ENCODE measurements around the gene SLC12A7.
"Not testable (repeated sequence)": the region's sequence is repeated elsewhere in the genome, so short reads cannot be mapped to it uniquely, and the experiment has no call there.

SLC12A7 gene

DNA sequence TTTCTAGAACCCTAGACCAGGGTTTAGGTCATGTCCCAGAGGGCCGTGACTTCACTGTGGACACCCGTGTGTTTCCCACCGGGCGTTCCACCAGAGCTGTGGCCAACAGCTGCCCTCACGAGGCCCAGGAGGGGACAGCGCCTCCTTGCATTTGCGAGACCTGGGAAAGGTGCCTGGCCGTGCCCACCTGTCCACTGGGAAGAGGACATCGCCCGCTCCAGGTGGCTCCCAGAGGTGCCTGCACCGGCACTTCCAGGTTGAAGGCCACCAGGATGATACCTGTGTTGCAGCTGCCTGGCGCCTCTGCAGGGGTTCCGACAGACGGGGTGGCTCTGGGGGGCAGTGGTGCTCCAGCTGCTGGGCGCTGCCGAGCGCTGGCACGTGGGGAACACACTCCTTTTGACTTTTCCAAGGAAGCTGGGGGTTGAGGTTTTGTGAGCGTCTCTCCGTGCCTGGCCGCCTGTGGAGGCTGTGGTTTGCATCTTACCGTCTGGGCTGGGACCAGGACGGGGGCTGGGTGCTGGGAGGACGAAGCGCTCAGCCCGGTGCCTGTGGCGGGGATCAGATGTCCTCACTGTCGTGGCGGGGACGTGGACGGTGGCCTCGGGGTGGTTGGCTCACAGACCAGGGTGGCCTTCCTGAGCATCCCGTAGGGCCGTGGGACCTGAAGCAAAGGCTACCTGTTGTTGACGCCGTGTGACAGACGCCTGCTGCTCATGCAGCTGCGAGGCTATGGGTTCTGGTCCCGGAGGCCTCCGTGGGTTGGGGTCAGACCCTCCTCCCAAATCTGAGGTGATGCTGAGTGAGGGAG is 84.0 kb downstream of the SLC12A7 start:
- no peak for DNase-seq

- no peak for DNase-seq
Observed at GRCh38 chr5:1026700-1027621, 84.9 kb downstream of the SLC12A7 start.

DNA sequence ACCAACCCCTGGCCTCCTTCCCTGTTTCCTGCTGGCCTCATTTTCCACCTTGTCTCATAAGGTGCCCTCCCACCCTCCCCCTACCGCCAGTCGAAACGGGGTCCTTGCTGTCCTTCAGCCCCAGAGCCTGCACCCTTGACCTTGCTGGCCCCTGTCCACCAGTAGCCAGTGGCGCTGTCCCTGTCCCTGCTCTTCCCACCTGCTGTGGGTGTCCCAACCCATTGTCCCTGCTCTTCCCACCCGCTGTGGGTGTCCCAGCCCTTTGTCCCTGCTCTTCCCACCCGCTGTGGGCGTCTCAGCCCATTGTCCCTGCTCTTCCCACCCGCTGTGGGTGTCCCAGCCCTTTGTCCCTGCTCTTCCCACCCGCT is 89.9 kb downstream of the SLC12A7 start:
- DNase-seq = not testable (repeated sequence)

GRCh38 chr5:1021136-1021968 is 90.5 kb downstream of the SLC12A7 start:
- DNase-seq = no peak

DNA sequence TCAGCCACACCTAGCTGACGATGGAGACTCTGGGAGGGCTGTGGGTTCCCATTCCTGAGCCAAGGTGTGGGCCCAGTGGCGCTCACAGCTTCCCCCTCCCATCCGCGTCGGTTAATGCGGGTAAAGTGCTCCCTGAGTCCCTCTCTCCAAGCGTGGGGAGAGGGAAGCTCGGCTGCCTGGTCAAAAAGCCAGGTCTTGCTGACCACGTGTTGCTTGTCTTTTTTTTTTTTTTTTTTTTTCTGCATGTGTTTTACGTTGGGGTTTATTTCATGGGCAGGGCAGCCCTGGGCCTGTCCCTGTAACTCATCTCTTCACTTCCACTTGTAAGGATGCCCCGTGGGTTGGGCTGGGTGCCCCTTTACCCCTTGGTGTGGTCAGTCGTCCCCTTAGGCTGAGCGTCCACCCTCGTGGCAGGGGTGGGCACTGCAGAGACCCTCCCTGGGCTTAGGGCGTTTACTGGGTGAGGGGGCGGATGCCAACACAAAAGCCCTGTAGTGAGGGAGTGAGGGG is 91.4 kb downstream of the SLC12A7 start:
- no peak for DNase-seq

DNA sequence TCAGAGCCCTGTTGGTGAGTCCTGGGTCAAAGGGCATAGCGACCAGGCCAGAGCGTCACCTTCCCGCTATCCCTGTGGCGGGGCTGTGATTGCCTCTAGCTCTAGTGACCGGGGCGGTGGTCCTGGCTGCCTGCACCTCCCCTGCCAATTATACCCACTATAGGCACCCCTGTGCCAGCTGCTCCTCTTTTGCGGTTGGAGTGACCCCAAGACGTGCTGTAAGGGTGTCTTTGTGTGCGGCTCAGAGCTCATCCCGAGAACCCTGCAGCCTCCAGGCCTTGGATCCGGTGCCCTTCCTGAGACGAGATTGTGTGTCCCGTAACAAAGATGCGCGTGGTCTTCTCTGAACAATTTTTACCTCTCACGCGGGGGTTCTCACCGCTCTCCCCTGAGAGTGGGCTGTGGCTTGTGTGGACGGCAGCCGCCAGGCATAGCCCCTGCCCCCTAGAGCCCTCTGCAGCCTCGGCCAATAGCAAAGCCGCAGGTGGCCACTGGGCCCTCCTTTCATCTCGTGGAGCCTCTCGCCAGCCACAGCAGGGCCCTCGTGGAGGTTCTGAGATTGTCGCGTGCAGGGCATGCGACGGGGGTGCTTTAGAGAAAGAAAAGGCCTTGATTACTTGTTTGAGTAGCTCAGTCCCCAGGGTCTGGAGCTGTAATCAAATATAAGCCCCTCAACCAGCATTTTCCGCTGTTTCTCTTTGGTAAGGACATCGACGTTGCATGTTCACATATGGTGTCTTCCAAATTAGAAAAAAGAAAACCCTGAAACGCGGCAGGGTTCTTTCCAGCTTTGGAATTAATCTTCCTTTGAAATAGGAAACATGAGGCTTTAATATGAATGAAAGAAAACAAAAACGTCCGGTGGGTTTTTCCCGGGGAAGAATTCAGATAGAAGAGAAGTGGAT is 92.6 kb downstream of the SLC12A7 start:
- no peak for DNase-seq

DNA sequence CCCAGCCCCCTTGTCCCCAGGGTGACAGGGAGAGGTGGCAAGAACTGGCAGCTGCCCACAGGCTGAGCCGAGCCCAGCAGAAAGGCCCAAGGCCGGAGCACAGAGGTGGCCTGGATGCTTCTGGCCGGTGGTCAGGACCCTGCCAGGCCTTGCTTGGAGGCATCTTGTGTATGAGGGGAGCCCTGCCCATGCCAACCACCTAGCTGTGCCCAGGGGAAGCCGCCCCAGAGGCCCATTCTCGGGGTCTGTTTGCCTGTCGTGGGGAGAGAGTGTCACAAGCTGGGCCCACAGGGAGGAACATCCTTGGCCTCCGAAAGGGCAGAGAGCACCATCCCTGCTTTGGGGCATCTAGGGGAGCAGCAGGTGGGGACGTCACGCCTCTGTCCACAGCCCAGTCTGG is 93.3 kb downstream of the SLC12A7 start:
- DNase-seq = no peak

DNA sequence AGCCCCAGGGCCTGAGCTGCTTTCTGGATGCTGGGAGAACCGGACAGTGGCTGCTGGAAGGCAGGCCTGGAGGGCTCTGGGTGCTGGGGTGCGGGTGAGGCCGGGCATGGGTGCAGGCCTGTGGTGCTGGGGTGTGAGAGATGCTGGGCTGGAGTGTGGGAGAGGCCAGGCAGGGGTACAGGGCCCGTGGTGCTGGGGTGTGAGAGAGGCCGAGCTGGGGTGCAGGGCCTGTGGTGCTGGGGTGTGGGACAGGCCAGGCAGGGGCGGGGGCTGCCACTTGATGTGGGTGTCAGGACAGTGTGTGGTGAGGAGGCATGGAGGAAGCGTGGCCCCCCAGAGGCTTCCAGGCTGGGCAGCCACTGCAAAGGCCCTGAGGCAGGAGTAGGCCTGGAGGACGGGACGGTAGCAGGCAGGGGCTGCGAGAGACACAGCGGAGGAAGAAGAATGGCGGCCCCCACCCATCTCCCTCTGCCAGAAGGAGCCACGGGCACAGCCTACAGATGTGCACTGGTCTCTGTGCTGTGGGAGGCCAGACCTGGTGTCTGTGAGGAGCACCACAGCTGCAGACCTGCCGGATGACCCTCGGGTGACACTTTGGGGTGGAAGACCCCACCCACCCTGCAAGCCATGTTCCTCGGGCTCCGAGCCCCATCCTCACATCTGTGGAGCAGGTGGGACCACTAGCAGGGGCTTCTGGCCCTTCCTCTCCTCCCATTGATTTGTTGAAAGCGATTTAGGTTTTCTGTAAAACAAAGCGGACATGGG is 94.0 kb downstream of the SLC12A7 start:
- no peak for DNase-seq

DNA sequence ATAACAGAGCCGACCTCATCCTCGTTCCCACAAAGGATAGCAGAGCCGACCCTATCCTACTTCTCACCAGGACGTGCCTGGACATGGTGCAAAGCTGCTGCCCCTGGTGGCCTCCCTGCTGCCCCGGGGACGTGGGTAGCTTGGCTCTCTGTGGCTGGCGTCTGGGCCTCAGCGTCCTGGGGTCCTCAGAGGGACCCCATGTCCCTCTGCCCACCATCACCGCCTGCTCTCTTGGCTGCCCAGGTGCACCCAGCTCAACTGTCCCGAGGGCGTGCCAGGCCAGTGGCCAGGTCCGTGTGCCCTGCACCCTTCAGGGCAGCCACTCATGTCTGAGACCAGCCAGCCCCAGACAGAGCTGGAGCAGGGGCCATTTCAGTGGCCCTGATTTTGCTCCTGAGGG is 94.8 kb downstream of the SLC12A7 start:
- no peak for DNase-seq

DNA sequence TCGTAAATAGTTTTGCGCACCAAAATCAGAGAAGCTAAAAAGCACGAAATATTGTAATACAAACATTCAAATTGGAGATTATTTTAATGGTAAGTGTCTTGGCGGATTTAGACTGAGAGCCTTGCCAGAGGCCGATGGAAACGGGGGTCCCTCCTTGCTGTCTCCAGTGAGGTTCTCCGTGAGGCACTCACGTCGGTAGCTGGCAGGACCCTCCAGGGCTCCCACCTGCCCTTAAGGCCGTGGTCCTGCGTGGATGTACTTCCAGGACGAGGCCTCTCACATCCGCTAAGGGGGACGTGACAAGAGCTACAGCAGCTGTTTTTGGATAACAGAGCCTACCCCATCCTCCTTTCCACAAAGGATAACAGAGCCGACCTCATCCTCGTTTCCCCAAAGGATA is 95.4 kb downstream of the SLC12A7 start:
- DNase-seq = no peak

GRCh38 chr5:1016036-1016435 is 95.8 kb downstream of the SLC12A7 start:
- DNase-seq = peak in 41 of 56 donors; percentile 1 to 67 (median 29)

GRCh38 chr5:1015507-1015906 is 96.4 kb downstream of the SLC12A7 start:
- no peak for DNase-seq

GRCh38 chr5:1014781-1015221 is 97.1 kb downstream of the SLC12A7 start:
- no peak for DNase-seq

- DNase-seq = no peak
Observed at GRCh38 chr5:1014346-1014745, 97.5 kb downstream of the SLC12A7 start.

DNA sequence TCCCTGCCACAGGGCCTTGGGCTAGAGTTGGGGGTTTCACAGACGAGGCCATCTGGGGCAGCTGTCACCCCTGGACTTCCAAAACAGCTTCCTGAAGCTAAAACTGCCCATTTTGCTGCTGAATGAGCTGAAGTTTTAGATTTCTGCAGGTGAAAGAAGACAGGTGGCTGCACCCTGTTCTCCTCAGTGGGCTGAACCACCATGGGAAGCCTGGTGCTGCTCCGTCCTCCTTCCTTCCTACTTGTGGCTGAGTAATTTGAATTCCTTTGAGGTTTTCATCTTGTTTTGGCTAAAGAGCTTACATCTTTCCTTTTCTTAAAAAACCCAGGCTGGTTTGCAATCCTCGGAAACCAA is 97.9 kb downstream of the SLC12A7 start:
- DNase-seq = no peak

DNA sequence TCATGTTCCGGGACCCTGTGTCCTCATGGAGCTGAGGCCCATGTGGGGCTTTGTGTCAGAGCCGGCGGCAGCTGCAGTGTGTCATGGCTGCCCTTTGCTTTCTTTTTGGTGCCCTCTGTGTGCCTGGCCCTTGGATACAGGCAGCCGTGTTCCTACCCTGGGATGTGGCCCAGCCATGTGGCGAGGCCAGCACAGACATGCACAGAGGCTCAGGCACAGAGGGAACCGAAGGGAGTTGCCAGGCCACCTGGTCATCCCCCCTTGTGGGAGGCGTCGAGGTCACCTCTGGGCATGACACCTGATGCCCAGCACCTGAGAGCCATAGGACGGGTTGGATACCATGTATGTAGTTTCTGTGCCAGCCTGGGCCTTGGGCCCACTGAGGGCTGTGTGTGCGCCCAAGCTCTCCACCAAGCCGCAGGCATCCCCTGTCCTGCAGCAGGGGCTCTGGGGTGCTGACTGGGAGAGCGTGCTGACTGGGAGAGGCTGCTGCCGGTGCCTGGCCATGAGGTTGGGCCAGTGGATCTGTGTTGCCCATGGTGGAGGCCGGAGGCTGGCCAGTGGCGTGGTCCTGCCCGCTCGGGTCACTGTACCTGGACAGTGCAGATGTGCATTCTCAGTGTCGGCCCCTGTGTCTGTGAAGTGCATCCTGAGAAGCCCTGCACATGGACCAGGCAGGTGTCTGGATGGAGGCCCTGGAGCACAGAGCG is 98.5 kb downstream of the SLC12A7 start:
- DNase-seq = no peak

DNA sequence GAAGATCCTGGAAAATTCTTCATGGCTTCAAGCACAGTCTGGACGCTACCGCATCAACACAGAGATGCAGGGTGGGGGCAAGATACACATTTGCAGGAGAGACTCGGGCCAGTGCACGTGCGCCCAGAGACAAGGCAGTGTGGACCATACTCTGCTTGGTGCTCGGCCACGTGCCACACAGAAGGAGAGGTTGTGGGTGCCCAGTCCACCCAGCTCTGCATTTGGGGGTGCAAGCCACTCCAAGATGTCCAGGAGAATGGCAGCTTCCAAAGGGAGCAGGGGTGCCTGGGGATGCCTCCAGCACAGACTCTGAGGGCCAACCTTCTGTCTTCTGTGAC is 99.0 kb downstream of the SLC12A7 start:
- no peak for DNase-seq

GRCh38 chr5:1012313-1012841 is 99.5 kb downstream of the SLC12A7 start:
- DNase-seq = no peak
